ENCODE data around the gene BCAM. TPM values are rescaled to one million over a fixed set of nuclear protein-coding genes. Genes with fewer than 3 reads are reported as not detected.

The BCAM gene
- total RNA-seq, 1 experiment from 2014 or later = 73.0 TPM

DNA sequence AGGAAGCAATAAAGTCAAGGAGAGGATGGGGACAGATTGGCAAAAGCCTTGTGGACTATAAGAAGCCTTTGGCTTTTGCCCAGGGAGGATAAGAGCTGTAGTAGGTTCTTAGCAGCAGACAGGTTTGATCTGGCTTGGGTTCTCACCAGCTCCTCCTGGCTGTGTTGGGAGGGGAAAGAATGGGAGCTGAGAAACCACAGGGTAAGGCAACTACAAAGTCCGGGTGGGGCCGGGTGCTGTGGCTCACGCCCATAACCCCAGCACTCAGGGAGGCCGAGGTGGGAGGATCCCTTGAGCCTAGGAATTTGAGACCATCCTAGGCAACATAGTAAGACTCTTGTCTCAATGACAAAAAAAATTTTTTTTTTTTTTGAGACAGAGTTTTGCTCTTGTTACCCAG lies 57.8 kb downstream of the BCAM start:
- H4K20me1 ChIP-seq (ENCODE audit: control insufficient read depth, insufficient read depth, insufficient read length) = no peaks in the 10 kb centered on the region
- H3K27me3 ChIP-seq (ENCODE audit: insufficient read depth, low read length) = no peaks in the 10 kb centered on the region
- no peak overlapping the region for H3K56ac ChIP-seq (ENCODE audit: insufficient read length, low read depth, low read length)
- TF ChIP-seq CTCF (conservative IDR thresholded peaks at IDR 0.05) = no peak
- no peaks in the 10 kb centered on the region for H3K27me3 Mint-ChIP-seq (ENCODE audit: low read depth)
- no peak overlapping the region for H4K91ac ChIP-seq (ENCODE audit: insufficient read length, low read depth, low read length)
- H3K23ac ChIP-seq (ENCODE audit: insufficient read length, low read depth, low read length) = no peak overlapping the region
- H3K27ac ChIP-seq (ENCODE audit: insufficient read length, low read depth, low read length) = no peak overlapping the region
- H3K14ac ChIP-seq (ENCODE audit: insufficient read depth, low read length) = no peak overlapping the region
- DNase-seq = no peak
- H3K4me3 Mint-ChIP-seq = no peak overlapping the region
- no peak overlapping the region for H2BK20ac ChIP-seq (ENCODE audit: low read depth, low read length, poor library complexity, severe bottlenecking)
- no peaks in the 10 kb centered on the region for H3K9me3 ChIP-seq (ENCODE audit: control insufficient read depth, low read depth, low read length)
- 0 out of 7 replicates have a peak overlapping the region, but pooled peaks of 1 of the 3 experiments have one; percentile 7 for H3K27ac Mint-ChIP-seq
- H3K9ac ChIP-seq (ENCODE audit: extremely low read depth, insufficient read length, low read length) = no peak overlapping the region
- H2BK15ac ChIP-seq (ENCODE audit: low read depth, low read length) = no peak overlapping the region
- no peaks in the 10 kb centered on the region for H3K4me1 ChIP-seq (ENCODE audit: insufficient read depth, low read length)
- H3T11ph ChIP-seq (ENCODE audit: low read length) = no peak overlapping the region
- no peak overlapping the region for H2BK5ac ChIP-seq (ENCODE audit: insufficient read length, low read length)
- no peak overlapping the region for H4K8ac ChIP-seq (replicated peaks; ENCODE audit: insufficient read length, low read depth, low read length)
- H3K79me1 ChIP-seq (ENCODE audit: insufficient read depth, low read depth, low read length, poor library complexity, severe bottlenecking) = peaks cover 8% of the 10 kb centered on the region
- H4K5ac ChIP-seq (ENCODE audit: insufficient read length, low read depth, low read length) = no peak overlapping the region
- no peak overlapping the region for H2BK12ac ChIP-seq (ENCODE audit: insufficient read length, low read depth, low read length)
- H2AK5ac ChIP-seq (ENCODE audit: insufficient read length, low read length) = no peak overlapping the region
- H3K4me1 Mint-ChIP-seq = 0 out of 4 replicates have a peak, but pooled peaks cover 0 to 2% of the 10 kb centered on the region in 2 experiments
- H3K36me3 Mint-ChIP-seq (ENCODE audit: insufficient read depth in 1 of 3, low read depth in 3 of 3) = peaks cover 35 to 69% (median 64%) of the 10 kb centered on the region in 3 experiments
- no peak overlapping the region for H3K4me2 ChIP-seq (ENCODE audit: insufficient read depth, insufficient read length, low read length)
- no peaks in the 10 kb centered on the region; a peak in 1 of 5 replicates for H3K9me3 Mint-ChIP-seq
- no CpG with 5 or more reads among the region's 4 CpGs for WGBS (ENCODE audit: extremely low coverage, insufficient read length, low lambda C conversion rate)
- no peak overlapping the region for H2BK120ac ChIP-seq (ENCODE audit: low read depth, low read length, poor library complexity, severe bottlenecking)
- H3K23me2 ChIP-seq (ENCODE audit: insufficient read length, low read depth, low read length, poor library complexity, severe bottlenecking) = no peaks in the 10 kb centered on the region
- H3K4ac ChIP-seq (ENCODE audit: low read depth, low read length) = no peak overlapping the region
- H3K79me2 ChIP-seq (ENCODE audit: insufficient read depth, low read length) = no peaks in the 10 kb centered on the region; the same call in 1 of the 2 replicates
- no peak overlapping the region for H3K18ac ChIP-seq (ENCODE audit: insufficient read length, low read depth, low read length)
- no peak overlapping the region for H2AFZ ChIP-seq (ENCODE audit: low read length)

Measured in H9 (cell line).